Left ventricle myocardium superior (tissue), 1 donor: ENCODE data around the gene STOM. TPM values are rescaled to one million over a fixed set of nuclear protein-coding genes. Genes with fewer than 3 reads are reported as not detected.

Source experiments
- ATAC-seq: fragments of 200-7000 bp; cut with Tn5 transposase; one replicate; pipeline ENCODE4 v1.9.1; 2020; ENCODE audit warnings: mild to moderate bottlenecking, moderate library complexity
- DNase-seq: peaks from one replicate; pipeline ENCODE4 v3.0.0-alpha.2; 2020
- intact Hi-C: fragments of 100-400 bp; cut with micrococcal nuclease; formaldehyde crosslinking; loops from one replicate; pipeline ENCODE4 v1.11.0; 2022
- total RNA-seq: library from RNA; stranded (reverse); fragmentation: NEBNext Ultra II Directional; extraction: Animal tissue kit (Norgen Biotek cat#: 25700); gene quantifications from one replicate; pipeline ENCODE4 v1.2.1, GENCODE V29; 2021
- donor health status: DM: no; HTN: yes; CAD: no; lungs with severe emphysema.

Gene STOM
- total RNA-seq, 1 donor from 2014 or later = 153 TPM

DNA sequence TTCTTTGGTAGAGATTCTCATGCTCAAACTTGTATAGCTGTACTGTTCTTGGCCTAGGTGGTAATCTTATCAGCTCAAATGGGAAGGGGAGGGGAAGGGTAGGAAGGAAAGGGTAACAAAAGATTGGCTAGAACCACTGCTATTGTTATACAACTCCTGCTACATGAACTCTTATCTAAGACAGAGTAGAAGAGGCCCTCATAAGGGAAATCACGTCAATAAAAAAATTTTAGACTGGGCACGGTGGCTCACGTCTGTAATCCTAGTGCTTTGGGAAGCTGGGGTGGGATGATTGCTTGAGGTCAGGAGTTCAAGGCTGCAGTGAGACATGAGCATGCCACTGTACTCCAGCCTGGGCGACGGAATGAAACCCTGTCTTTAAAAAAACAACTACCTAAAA is 15.9 kb downstream of the STOM start:
- DNase-seq = no peak
- peak; percentile 82 for ATAC-seq
- intact Hi-C loops = no loop called here

DNA sequence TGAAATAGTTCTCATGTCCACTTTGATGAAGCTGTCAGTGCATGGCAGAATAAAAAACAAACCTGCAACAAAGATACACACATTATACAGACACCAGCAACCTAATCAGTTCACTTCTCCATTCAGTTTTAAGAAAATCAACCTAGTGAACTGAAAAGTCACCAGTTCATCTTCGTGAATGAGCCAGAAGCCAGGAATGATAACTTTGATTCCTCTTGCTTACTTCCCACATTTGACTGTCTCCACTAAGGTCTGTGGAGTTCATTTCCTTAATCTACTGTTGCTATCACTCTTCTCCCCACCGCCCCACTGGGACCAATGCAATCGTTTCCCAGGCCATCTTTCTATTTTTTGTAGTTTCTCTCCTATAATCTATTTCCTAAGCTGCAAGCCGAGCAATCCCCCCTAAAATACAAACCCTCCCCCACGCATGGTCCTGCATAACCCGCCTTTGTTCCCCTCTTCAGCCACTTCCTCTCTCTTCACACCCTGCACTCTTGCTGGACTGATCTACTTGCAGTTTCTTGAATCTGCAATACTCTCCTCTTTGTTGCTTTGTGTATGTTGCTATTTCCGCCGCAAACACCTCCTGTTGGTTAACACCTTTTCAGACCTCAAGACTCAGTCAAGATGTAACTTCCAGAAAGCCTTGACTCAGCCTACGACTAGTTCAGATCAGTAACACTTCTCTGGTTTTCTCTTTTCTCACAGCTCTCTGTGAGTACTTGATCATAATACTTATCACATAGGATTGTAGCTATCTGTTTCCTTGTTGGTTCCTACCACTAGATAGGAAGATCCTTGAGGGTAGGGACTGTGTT is 16.6 kb downstream of the STOM start:
- DNase-seq (no peak), ATAC-seq (peak; percentile 16)
- intact Hi-C loops = no loop called here

DNA sequence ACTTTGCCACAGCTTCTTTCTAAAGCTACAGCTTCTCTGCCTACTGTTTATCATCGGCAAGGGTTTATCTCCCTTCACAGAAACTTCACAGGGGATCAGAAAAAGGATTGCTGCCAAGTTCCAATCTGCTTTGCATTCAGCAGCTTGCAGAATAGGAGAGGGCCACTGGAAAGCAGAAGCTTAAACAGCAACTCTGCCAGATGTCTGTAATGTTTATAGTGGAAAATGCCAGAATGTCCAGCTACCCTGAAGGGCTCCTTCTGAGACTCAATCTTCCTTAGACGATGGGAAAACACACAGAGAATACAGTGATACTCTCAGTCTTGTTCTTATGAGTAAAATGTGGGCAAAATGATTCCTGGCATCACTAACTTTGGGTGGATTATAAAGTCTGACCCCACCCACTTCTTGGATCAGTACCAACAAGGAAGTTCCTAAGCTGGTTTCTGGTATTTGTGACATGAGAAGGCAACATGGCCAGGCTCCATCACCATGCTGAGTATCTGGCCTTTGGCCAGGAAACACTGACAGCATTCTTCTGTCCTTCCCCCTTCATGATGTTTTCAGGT is 19.0 kb downstream of the STOM start:
- intact Hi-C loops = no loop called here
- DNase-seq (peak; percentile 65), ATAC-seq (peak; percentile 63)

DNA sequence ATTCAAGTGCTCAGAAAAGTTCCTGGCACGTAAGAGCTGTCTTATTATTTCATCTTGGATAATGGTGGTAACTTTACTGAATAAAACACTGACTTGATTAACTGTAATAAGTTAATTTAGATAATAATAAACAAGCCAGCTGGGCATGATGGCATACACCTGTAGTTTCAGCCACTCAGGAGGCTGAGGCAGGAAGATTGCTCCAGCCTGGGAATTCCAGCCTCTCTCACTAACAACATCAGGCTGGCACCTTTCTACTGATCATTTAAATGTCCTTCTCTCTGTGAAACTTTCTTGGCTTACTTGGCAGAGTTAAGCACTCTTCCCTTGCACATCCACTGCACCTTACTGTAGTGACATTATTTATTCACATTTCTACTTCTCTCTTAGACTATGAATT is 20.0 kb downstream of the STOM start:
- no peak for ATAC-seq
- intact Hi-C loops = no loop called here

DNA sequence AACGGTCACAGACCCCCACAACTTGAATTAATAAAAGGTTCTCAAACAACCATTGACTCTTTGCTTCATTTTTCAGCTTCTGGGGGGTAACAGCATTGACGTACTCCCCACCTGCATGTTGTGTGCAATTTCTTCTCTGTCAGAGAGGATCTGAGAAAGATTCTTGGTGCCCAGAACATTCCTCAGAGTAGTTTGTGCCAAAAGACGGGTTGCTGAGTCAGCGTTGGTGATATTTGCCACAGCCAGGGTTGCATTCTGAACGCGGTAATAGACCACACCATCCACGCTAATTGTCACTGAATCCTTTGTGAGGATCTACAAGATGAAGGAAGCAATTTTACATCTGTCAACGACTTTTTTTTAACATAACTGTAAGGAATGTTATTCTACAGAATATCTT is 21.0 kb downstream of the STOM start:
- no peak for DNase-seq
- ATAC-seq = no peak
- intact Hi-C loops = no loop called here

More for the DNA sequence above, 20.0 kb downstream of the STOM start:
- DNase-seq = no peak

DNA sequence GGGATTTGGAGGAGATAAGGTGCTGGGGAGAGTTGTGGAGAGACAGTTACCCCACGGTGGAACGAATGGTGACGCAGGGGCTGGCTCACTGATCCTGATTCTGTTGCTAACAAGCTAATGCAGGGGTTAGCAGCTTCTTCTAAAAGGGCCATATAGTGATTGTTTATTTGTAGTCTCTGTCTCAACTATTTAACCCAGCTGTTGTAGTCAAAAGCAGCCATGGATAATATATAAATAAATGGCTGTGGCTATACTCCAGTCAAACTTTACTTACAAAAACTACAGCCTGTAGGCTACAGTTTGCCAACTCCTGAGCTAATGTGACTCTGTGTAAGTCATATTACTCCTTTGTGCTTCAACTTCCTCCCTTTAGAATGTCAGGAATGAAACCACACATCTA is 21.8 kb downstream of the STOM start:
- DNase-seq (no peak), ATAC-seq (no peak)
- intact Hi-C loops = no loop called here

DNA sequence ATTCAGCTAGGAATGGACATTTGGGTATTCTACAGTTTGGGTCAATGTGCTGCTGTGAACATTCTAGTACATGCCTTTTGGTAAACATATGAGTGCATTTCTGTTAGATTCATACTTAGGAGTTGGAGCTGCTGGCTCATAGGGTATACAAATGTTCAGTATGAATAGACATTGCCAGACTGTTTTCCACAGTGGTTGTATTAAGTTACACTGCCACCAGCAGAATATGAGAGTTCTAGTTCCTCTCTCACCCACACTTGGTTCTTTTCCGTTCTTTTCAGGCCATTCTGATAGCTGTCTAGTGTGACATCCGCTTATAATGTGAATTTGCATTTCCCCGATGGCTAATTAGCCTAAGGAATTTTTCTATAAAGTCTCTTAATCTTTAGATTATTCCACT is 25.0 kb downstream of the STOM start:
- no peak for DNase-seq

DNA sequence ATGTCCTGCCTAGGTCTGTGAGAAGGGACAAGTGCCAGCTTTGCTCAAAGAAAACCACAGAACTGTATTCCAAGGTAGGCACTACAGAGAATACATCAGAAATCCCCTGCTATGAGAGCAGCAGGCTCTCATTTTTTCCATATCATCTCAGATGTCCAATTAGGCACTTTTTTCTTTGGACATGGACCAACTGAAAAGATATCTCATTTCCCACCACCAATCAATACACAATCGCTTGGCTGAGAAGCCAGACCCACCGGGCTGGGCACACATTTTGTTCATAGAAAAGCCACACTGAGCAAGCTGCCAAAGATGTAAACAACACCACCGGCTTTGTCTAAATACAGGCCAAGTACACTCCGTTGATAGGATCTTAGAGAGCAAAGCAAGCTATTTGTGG is 25.9 kb downstream of the STOM start:
- intact Hi-C loops = no loop called here
- no peak for DNase-seq
- peak; percentile 22 for ATAC-seq

More for the DNA sequence above, 25.0 kb downstream of the STOM start:
- intact Hi-C loops = no loop called here
- no peak for ATAC-seq

DNA sequence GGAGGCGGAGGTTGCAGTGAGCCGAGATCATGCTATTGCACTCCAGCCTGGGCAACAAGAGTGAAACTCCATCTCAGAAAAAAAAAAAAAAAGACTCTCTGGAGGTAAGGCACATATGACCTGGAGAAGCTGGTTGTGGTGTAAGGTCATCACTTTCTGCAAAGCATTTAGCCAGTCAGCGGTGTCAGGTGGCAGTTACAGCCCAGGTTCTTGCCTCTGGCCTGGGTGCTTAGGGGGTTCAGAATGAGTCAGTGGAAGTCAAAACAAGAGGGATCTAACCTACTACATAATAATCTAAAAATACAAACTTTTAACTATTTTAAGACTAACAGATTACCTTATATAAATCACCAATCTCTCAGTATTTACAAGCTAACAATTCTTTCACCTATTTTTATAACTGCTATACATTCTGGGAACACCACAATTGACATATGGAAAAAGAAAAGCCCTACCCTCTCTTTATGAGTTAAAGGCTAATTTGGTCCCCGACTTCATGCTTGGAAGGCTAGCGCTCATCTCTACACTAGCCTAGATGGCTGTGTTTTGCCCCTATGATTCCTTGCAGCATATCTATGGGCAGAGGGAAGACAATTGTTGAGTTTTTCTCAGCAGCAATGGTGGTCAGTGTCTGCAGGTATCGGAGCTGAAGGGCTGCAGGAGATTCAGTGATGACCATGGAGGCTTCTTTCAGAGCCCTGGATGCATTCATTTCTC is 29.2 kb downstream of the STOM start:
- ATAC-seq = no peak
- intact Hi-C loops = no loop called here

DNA sequence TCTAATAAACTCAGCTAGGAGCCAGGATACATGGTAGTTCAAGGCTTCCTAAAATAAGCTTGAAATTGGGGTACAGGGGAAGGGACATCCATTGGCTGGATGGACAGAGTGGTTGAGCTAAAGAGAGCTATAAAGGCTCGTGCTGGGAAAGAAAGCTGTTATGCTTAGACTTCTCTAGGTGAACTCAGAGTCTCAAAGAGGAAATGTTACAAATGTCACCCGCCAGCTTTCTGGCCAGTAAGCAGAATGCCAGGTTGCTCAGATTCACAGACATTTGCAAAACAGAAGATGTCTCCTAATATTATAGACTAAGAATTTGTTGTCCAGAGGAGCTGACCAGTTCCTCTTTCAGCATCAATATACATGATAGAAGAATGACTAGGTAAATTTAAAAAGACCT is 30.6 kb downstream of the STOM start:
- DNase-seq (no peak), ATAC-seq (no peak)
- intact Hi-C loops = no loop called here

More for the DNA sequence above, 29.2 kb downstream of the STOM start:
- no peak for DNase-seq

DNA sequence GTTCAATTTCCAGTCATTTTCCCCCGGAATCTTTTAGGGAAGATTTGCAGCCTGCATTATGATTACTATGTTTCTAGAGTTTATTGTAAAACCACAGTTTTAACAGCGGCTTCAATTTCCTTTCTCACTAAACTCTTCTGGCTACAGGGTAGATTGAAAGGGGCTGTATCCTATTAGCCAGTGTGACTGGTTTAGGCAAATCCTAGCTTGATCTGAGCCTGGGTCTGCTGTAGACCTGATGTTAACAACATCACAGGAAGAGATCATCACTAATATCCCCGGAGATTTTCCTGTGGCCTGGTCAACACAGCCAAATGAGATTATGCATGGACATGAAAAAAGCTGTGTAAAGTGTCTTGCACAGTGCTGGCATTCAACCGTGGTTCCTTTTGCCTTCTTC is 33.4 kb downstream of the STOM start:
- intact Hi-C loops = no loop called here
- DNase-seq (no peak), ATAC-seq (no peak)

DNA sequence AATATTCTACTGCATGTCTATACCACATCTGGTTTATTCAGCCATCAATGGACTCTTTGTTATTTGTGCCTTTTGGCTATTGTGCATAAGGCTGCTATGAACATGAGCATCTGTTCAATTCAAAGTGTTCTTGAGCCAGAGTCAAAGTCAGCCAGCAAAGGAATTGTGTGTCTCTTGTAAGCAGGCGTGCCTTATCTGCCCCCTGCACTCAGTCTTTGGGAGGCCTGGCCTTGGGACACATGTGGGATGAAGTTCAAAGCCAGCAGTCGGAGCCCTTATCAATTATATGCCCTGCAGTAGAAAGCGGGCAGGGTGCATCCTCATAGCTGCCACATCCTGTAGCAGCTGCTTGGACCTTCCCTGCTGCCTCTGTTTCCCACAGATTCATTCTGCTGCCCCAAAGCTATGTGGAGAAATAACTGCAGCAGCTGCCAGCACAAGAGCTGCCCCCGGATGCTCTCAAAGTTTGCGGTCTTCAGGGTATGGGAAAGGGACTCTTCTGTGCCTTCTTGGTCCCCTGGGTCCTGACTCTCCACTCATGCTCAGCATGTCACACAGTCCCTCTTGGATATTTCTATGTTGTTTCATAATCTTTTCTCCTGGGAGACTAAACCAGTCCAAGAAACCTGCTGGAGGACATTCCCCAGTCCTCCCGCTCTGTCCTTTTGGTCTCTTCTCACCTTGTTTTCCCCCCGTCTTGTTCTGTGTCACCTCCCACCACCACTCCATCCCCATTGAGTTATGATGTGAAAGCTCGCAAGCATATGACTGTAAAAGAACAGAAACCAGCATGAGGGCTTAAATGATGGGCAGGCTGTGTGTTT is 35.9 kb downstream of the STOM start:
- intact Hi-C loops = no loop called here
- ATAC-seq (peak; percentile 51), DNase-seq (no peak)

DNA sequence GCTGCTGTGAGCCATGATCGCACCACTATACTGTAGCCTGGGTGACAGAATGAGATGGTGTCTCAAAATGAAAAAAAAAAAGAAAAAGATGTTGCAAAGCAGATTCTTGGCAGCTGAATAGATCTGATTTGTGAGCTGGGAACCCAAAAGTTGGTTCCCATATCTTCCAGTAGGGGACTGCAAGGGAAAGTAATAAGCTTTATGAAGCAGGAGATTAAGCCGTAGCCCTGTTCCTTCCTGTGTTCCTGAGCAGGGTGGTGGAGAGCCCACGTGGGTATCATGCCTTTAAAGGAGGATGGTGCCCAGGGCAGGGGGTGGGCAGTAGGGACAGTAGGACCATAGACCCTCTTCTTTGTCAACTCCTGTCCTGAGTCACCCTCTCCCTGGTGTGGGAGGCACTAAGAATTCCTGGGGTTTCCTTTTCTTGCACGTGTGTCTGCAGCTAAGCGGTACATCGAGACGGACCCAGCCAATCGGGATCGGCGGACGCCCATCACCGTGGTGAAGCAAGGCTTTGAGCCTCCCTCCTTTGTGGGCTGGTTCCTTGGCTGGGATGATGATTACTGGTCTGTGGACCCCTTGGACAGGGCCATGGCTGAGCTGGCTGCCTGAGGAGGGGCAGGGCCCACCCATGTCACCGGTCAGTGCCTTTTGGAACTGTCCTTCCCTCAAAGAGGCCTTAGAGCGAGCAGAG is 37.9 kb downstream of the STOM start:
- intact Hi-C loops = no loop called here
- ATAC-seq (peak; percentile 3), DNase-seq (no peak)

DNA sequence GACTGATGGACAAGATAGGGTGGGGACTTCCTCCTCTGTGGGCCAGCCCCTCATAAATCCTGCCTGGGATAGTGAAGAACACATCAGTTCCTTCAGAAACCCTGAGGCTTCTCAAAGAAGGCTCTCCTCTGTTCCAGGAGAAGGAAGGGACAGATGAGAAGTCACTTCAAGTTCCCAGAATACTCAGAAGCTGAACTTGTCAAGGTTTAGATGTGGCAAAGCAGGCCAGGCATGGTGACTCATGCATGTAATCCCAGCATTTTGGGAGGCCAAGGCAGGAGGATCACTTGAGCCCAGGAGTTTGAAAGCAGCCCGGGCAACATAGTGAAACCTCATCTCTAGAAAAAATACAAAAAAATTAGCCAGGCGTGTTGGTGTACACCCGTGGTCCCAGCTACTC is 38.5 kb downstream of the STOM start:
- intact Hi-C loops = no loop called here
- DNase-seq (no peak), ATAC-seq (no peak)

DNA sequence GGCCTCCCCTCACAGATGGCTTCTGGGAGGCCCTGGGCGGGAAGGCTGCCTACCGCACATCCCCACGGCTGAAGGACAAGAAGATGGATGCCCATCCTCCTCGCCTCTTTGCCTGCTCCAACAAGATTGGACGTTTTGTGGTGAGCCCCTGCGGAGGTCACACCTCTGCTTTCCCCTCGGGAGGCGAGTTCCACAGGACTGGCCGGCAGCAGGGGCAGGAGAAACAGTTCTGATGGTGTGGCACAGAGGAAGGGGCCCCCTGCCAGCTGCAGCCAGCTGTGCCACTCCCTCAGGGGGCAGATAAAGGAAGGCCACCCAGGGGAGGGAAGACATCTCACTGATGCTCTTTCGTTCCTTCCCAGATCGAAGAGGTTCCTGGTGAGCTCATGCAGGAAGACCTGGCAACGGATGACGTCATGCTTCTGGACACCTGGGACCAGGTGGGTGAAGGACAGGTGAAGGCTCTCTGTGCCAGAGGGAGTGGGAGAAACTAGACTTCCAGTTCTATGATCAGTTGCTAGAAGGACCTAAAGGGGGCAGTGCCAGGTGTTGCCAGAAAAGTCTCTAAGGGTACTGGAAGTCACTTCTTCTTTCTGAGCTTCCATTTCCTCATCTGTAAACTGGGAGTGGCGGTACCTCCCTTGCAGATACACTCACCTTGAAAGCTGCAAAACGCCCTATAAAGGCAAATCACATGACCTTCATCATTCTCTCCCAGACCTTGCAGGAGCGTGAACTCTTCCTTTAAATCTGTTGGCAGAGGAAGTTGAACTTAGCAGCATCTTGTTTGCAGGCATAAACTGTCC is 41.0 kb downstream of the STOM start:
- ATAC-seq = no peak
- no peak for DNase-seq
- intact Hi-C loops = loop anchor here (10.0 kb wide), 1 partner anchor 46 kb away; the partner anchor contains the start of gene STOM

DNA sequence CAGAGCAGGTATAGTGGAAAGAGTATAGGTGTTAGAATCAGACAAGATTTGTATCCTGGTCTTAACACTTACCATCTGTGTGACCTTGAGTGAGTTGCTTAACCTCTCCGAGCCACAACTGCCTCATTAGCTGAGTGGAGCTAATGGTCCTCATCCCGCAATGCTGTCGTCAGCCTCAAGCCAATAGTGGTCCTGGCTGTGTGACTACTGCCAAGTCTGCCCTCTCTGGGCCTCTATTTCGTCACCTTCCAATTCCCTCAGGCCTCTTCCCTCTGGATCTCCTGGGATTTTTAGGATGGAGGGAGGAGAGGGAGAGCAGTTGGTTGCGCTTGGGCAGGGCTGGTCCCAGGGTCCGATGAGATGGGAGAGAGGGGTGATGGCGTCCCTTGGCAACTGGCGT is 41.6 kb downstream of the STOM start:
- no peak for DNase-seq
- no peak for ATAC-seq
- intact Hi-C loops = loop anchor here (10.0 kb wide), 1 partner anchor 46 kb away; the partner anchor contains the start of gene STOM

DNA sequence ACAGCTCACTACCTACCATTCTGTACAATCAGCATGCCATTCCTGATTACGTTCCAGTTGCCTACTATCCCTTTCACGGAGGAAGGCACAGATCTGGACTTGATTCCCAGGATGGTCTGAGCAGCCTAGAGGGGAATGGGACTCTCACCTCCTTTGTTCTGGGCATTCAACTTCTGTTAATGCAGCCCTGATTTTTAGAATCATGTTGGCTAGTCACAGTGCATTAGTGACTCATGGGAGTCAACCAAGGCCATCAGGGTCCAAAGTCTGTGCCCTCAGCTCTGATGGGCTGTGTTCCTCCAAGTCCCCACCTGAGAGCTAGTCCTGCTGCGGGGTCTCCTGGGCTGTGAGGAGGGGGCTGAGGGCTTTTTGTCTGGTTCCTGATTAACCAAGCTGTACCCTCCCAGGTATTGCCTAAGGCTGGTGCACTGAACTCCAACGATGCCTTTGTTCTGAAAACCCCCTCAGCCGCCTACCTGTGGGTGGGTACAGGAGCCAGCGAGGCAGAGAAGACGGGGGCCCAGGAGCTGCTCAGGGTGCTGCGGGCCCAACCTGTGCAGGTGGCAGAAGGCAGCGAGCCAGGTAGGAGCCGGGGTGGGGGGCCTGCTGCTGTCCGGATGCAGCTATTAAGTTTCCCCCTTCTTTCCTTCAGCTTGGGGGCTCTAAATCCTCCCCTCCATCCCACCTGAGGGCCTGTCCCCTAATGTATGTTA is 43.0 kb downstream of the STOM start:
- ATAC-seq = no peak
- intact Hi-C loops = loop anchor here (10.0 kb wide), 1 partner anchor 48 kb away; the partner anchor contains the start of gene STOM
- no peak for DNase-seq
